HL-60 (cell line): ENCODE data around the gene C2CD4C.

Experiments
- DNase-seq, 2 experiments: peaks; one replicate each; pipeline ENCODE4 v3.0.0-alpha.2; 2010 to 2020; ENCODE audit warnings: low read depth in 1 of 2, low spot score in 1 of 2
- H3K27ac ChIP-seq: fragments of 250-450 bp; sonication (Bioruptor Pico); replicated peaks from 2 replicates; pipeline ENCODE4 v1.5.1; 2020; ENCODE audit warnings: mild to moderate bottlenecking, moderate library complexity
- H3K27me3 ChIP-seq: fragments of 250-450 bp; sonication (Bioruptor Pico); 2 replicates; pipeline ENCODE4 v1.5.1; 2021; ENCODE audit warnings: mild to moderate bottlenecking, moderate library complexity; ENCODE audit not compliant: insufficient read depth, poor library complexity, severe bottlenecking
- H3K4me3 ChIP-seq: replicated peaks from 2 replicates; pipeline ENCODE4 v1.5.1; 2011; ENCODE audit warnings: mild to moderate bottlenecking, control low read depth, low read length; ENCODE audit not compliant: insufficient read depth
- GABPA ChIP-seq: IDR thresholded peaks from 2 replicates; pipeline ENCODE4 v1.6.1; 2012; ENCODE audit warnings: low read depth
- POLR2AphosphoS5 ChIP-seq: IDR thresholded peaks from 2 replicates; pipeline ENCODE4 v1.6.1; 2012; ENCODE audit warnings: low read depth
- SPI1 ChIP-seq: IDR thresholded peaks from 2 replicates; pipeline ENCODE4 v1.6.1; 2012; ENCODE audit warnings: low read depth, mild to moderate bottlenecking, borderline replicate concordance
- TF ChIP-seq, protein P1 (sequence below): IDR thresholded peaks from 2 replicates; pipeline ENCODE4 v1.6.1; 2012; ENCODE audit warnings: low read depth; ENCODE audit not compliant: insufficient replicate concordance
- TF ChIP-seq, protein P2 (sequence below): IDR thresholded peaks from one replicate; pipeline ENCODE4 v1.5.1; 2011; ENCODE audit warnings: low read length, control low read depth, inconsistent platforms; ENCODE audit not compliant: insufficient read depth

Gene C2CD4C

DNA sequence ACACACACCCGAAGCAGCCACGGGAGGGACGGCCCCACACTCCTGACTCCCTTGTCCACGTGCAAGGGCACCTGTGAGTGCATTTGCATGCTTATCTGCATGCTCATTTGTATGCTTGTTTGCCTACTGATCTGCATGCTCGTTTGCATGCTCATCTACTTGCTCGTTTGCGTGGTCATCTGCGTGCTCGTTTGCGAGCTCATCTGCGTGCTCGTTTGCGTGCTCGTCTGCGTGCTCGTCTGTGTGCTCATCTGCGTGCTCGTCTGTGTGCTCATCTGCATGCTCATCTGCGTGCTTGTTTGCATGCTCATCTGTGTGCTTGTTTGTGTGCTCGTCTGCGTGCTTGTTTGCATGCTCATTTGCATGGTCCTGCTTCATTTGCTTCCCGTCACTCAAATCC is 28.1 kb upstream of the C2CD4C start:
- H3K27me3 ChIP-seq: no peaks in the 10 kb centered on the region
- DNase-seq: no peak
- no peak overlapping the region for H3K4me3 ChIP-seq
- no peak overlapping the region for H3K27ac ChIP-seq
- no peak for TF ChIP-seq GABPA
- TF ChIP-seq POLR2AphosphoS5: no peak
- no peak for TF ChIP-seq SPI1
- TF ChIP-seq, protein P1, sequence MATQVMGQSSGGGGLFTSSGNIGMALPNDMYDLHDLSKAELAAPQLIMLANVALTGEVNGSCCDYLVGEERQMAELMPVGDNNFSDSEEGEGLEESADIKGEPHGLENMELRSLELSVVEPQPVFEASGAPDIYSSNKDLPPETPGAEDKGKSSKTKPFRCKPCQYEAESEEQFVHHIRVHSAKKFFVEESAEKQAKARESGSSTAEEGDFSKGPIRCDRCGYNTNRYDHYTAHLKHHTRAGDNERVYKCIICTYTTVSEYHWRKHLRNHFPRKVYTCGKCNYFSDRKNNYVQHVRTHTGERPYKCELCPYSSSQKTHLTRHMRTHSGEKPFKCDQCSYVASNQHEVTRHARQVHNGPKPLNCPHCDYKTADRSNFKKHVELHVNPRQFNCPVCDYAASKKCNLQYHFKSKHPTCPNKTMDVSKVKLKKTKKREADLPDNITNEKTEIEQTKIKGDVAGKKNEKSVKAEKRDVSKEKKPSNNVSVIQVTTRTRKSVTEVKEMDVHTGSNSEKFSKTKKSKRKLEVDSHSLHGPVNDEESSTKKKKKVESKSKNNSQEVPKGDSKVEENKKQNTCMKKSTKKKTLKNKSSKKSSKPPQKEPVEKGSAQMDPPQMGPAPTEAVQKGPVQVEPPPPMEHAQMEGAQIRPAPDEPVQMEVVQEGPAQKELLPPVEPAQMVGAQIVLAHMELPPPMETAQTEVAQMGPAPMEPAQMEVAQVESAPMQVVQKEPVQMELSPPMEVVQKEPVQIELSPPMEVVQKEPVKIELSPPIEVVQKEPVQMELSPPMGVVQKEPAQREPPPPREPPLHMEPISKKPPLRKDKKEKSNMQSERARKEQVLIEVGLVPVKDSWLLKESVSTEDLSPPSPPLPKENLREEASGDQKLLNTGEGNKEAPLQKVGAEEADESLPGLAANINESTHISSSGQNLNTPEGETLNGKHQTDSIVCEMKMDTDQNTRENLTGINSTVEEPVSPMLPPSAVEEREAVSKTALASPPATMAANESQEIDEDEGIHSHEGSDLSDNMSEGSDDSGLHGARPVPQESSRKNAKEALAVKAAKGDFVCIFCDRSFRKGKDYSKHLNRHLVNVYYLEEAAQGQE: no peak
- TF ChIP-seq, protein P2, sequence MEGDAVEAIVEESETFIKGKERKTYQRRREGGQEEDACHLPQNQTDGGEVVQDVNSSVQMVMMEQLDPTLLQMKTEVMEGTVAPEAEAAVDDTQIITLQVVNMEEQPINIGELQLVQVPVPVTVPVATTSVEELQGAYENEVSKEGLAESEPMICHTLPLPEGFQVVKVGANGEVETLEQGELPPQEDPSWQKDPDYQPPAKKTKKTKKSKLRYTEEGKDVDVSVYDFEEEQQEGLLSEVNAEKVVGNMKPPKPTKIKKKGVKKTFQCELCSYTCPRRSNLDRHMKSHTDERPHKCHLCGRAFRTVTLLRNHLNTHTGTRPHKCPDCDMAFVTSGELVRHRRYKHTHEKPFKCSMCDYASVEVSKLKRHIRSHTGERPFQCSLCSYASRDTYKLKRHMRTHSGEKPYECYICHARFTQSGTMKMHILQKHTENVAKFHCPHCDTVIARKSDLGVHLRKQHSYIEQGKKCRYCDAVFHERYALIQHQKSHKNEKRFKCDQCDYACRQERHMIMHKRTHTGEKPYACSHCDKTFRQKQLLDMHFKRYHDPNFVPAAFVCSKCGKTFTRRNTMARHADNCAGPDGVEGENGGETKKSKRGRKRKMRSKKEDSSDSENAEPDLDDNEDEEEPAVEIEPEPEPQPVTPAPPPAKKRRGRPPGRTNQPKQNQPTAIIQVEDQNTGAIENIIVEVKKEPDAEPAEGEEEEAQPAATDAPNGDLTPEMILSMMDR: no peak

DNA sequence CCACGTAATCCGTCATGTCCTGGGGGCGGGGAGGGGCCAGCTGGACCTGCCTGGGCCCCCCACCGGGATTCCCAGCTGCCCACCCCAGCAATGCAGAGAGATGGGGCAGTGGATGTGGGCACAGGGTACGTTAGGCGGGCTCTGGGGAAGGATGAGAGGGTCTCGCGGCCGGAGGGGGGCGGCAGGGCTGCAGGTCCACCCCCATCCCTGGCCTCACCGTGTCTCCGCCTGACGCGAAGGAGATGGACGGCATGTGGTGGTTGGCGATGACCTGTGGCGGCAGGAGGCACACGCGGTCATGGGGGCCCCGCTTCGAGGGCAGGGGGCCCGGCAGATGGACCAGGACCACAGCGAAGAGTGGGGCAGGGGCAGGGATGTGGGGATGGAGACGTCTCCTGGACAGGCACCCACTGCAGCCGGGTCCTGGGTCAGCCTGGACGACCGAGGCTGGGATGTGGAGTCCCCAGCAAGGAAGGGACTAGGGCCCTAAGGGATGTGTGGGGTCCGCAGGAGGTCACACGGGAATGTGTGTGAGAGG is 27.5 kb upstream of the C2CD4C start:
- no peak for TF ChIP-seq GABPA
- TF ChIP-seq, protein P1: no peak
- no peak for TF ChIP-seq SPI1
- TF ChIP-seq POLR2AphosphoS5: no peak
- no peak for DNase-seq
- Histone ChIP-seq H3K4me3 (no peak overlapping the region), H3K27ac (no peak overlapping the region), H3K27me3 (no peaks in the 10 kb centered on the region)

DNA sequence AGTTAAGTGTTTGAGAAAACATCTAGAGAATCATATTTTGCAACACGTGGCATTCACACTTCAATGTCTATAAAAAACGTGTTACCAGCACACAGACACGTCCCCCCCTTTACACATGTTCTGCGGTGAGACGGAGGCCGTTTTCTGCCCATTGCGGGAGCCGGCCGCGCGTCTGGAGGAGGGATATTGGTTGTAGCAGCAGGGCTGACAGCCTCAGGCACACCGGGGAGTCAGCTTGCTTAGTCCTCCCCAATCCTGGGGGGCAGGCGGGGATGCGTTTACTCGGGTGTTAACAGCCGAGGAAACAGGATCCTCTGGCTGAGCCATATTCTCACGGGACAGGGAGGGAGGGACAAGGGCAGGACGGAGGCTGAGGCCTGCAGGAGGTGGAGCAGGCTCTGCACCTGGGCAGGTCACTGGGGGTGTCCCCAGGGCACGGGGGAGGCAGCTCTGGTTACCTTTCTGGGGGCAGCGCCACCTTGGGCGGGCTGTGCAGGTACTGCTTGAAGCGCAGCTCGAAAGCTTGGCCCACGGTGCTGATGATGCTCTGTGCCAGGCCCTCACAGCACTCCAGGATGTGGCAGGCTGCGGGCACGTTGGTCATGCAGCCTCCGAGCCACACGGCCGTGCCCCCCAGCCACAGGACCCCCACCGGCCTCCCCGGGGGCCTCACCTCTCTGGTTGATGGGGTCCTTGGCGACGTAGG is 26.9 kb upstream of the C2CD4C start:
- Histone ChIP-seq H3K4me3 (no peak overlapping the region), H3K27me3 (no peaks in the 10 kb centered on the region), H3K27ac (no peak overlapping the region)
- TF ChIP-seq, protein P2: no peak
- TF ChIP-seq POLR2AphosphoS5 (no peak), SPI1 (no peak), GABPA (no peak)
- TF ChIP-seq, protein P1: no peak
- DNase-seq: no peak
